H1 (cell line): ENCODE data around the gene GALNT6. TPM values are rescaled to one million over a fixed set of nuclear protein-coding genes. Genes with fewer than 3 reads are reported as not detected.

ENCODE experiments used
- CHD2 ChIP-seq: IDR thresholded peaks from 2 replicates; pipeline ENCODE4 v1.6.1; 2012; ENCODE audit warnings: low read length, improper control_type of control experiment
- CHD7 ChIP-seq: fragments of 300-600 bp; sonication (generic); IDR thresholded peaks from 2 replicates; pipeline ENCODE4 v1.7.1; 2012; ENCODE audit warnings: low read length, moderate library complexity, mild to moderate bottlenecking, inconsistent platforms; ENCODE audit not compliant: insufficient replicate concordance
- CTCF ChIP-seq, 3 experiments: IDR thresholded peaks; 1 replicate in 2 of 3; 2 replicates in 1 of 3; pipeline versions ENCODE4 v1.5.1 to v1.6.1; 2011; ENCODE audit warnings: low read length in 3 of 3, mild to moderate bottlenecking in 3 of 3, inconsistent platforms in 2 of 3, low read depth in 1 of 3, moderate library complexity in 1 of 3; ENCODE audit not compliant: insufficient read depth in 1 of 3; ENCODE audit errors: control extremely low read depth in 1 of 3
- RAD21 ChIP-seq, 2 experiments: IDR thresholded peaks in 1 of 2; conservative IDR thresholded peaks in 1 of 2; 2 replicates each; pipeline ENCODE4 v1.6.1; 2011; ENCODE audit warnings: low read depth in 2 of 2, low read length in 2 of 2, improper control_type of control experiment in 1 of 2, inconsistent platforms in 1 of 2, mild to moderate bottlenecking in 1 of 2, moderate library complexity in 1 of 2
- SIN3A ChIP-seq, 2 experiments: IDR thresholded peaks in 1 of 2; conservative IDR thresholded peaks in 1 of 2; 2 replicates each; pipeline ENCODE4 v1.6.1; 2011 to 2012; ENCODE audit warnings: low read length in 2 of 2, improper control_type of control experiment in 1 of 2, low read depth in 1 of 2, mild to moderate bottlenecking in 1 of 2
- SUZ12 ChIP-seq: fragments of 200-600 bp; sonication (generic); IDR thresholded peaks from 2 replicates; pipeline ENCODE4 v1.6.1; 2012; ENCODE audit warnings: mild to moderate bottlenecking, inconsistent platforms, low read length, moderate library complexity, mixed read lengths
- polyA plus RNA-seq, 7 experiments: library from polyadenylated mRNA; depleted of rRNA in 3 of 7; stranded (reverse) in 5 of 7; unstranded in 2 of 7; fragments of >200 nt in 5 of 7; fragments of 200-250 nt in 2 of 7; gene quantifications; 1 replicate in 5 of 7; 2 replicates in 1 of 7; 4 replicates in 1 of 7; pipeline versions ENCODE4 v1.2.1 to v1.2.3, GENCODE V29; 2011 to 2013; ENCODE audit warnings: missing spikeins in 2 of 7, mixed read lengths in 2 of 7
- total RNA-seq: library from RNA; stranded (reverse); fragmentation: NEBNext Ultra II Directional; extraction: Animal tissue kit (Norgen Biotek cat#: 25700); gene quantifications from 2 replicates; pipeline ENCODE4 v1.2.1, GENCODE V29; 2021

The GALNT6 gene
- total and polyA plus RNA-seq, 2 of the 8 experiments (the other 6 are each of a cell fraction or from before 2014, with no cell fraction given): 5.8 to 10.7 TPM

- TF ChIP-seq CHD7: no peak
- TF ChIP-seq SIN3A (conservative IDR thresholded peaks at IDR 0.05 in 1 of 2, IDR thresholded peaks at IDR 0.05 in 1 of 2; ENCODE audit: low read depth in 1 of 2, low read length in 2 of 2): 0 out of 4 replicates have a peak, but pooled peaks of 1 of the 2 experiments have one; percentile 23
- TF ChIP-seq CTCF (IDR thresholded peaks at IDR 0.05; ENCODE audit: control extremely low read depth in 1 of 3, insufficient read depth in 1 of 3, low read depth in 1 of 3, low read length in 3 of 3): peak; percentile 48 to 93 (median 84)
- peak; percentile 97 for TF ChIP-seq RAD21 (IDR thresholded peaks at IDR 0.05 in 1 of 2, conservative IDR thresholded peaks at IDR 0.05 in 1 of 2; ENCODE audit: low read depth in 2 of 2, low read length in 2 of 2)
- TF ChIP-seq CHD2: no peak
- TF ChIP-seq SUZ12: no peak
- TF ChIP-seq, all 59 proteins: peak for 3
Observed at GRCh38 chr12:51421266-51421884, 30.2 kb upstream of the GALNT6 start (continued).
